Stimulated activated naive B cell treated with anti-CD40 and anti-IgM and Interleukin-4, amounts not matched to agents 10 μg/mL and 1 μg/mL and 100 μg/mL, for 72 hours (primary cell): ENCODE measurements around the gene CLDN20.
A peak's percentile ranks its signal among the peaks of the same experiment; 100 is the strongest.

Source experiments
- ATAC-seq, 2 donors: fragments of 150-1000 bp; cut with Tn5 transposase; replicated peaks; 2 replicates each; pipeline ENCODE4 v1.10.0; 2021; ENCODE audit warnings: moderate library complexity in 1 of 2
- DNase-seq: peaks from one replicate; pipeline ENCODE4 v3.0.0; 2021
- H3K27ac Mint-ChIP-seq: one replicate; pipeline ENCODE4 v1.8.0; 2022; ENCODE audit warnings: mild to moderate bottlenecking, mixed read lengths
- H3K27me3 Mint-ChIP-seq, 2 donors: one replicate each; pipeline ENCODE4 v1.8.0; 2022; ENCODE audit warnings: mixed read lengths in 2 of 2
- H3K36me3 Mint-ChIP-seq, 2 donors: one replicate each; pipeline ENCODE4 v1.8.0; 2022; ENCODE audit warnings: mixed read lengths in 2 of 2, mild to moderate bottlenecking in 1 of 2
- H3K4me1 Mint-ChIP-seq, 2 donors: one replicate each; pipeline ENCODE4 v1.8.0; 2022; ENCODE audit warnings: mixed read lengths in 2 of 2, mild to moderate bottlenecking in 1 of 2
- H3K4me3 Mint-ChIP-seq, 2 donors: one replicate each; pipeline ENCODE4 v1.8.0; 2022; ENCODE audit warnings: mild to moderate bottlenecking in 2 of 2, mixed read lengths in 2 of 2, moderate library complexity in 1 of 2
- H3K9me3 Mint-ChIP-seq, 2 donors: one replicate each; pipeline ENCODE4 v1.8.0; 2022; ENCODE audit warnings: mixed read lengths in 2 of 2, mild to moderate bottlenecking in 1 of 2

Gene CLDN20

GRCh38 chr6:155316419-155316818 is 52.6 kb downstream of the CLDN20 start:
- peaks cover 0 to 4% of the 10 kb centered on the region in 2 donors for H3K9me3 Mint-ChIP-seq
- H3K4me1 Mint-ChIP-seq = peaks cover 10 to 37% of the 10 kb centered on the region in 2 donors
- no peak overlapping the region for H3K27ac Mint-ChIP-seq
- H3K4me3 Mint-ChIP-seq = no peak overlapping the region
- ATAC-seq = no peak
- H3K27me3 Mint-ChIP-seq = no peaks in the 10 kb centered on the region
- H3K36me3 Mint-ChIP-seq = peaks cover 2 to 4% of the 10 kb centered on the region in 2 donors
- DNase-seq = no peak

DNA sequence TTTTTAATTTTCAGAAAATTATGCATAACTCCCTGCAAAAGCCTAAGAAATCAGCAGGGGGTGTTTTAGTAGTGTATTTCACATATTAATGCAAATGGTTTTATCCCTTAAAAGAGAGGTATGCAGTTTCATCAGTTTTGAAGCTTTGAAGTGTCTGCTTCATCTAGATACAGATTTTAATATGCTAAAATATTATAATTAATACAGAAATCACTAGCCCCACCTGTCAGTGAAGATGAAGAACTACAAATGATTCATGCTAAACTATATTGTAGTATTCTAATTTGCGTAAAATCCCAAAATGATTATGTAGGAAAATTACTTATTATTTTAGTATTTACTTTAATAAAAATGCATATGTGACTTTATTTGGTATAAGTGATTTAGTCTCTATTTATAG is 53.4 kb downstream of the CLDN20 start:
- H3K27ac Mint-ChIP-seq = no peak overlapping the region
- H3K27me3 Mint-ChIP-seq = no peaks in the 10 kb centered on the region
- H3K9me3 Mint-ChIP-seq = peaks cover 0 to 4% of the 10 kb centered on the region in 2 donors
- peaks cover 10 to 34% of the 10 kb centered on the region in 2 donors for H3K4me1 Mint-ChIP-seq
- H3K4me3 Mint-ChIP-seq = no peak overlapping the region
- peaks cover 2% of the 10 kb centered on the region in 2 donors for H3K36me3 Mint-ChIP-seq
- DNase-seq (no peak), ATAC-seq (no peak)

GRCh38 chr6:155319902-155320301 is 56.1 kb downstream of the CLDN20 start:
- peak overlapping the region; percentile 1 to 19 for H3K4me3 Mint-ChIP-seq
- DNase-seq (no peak), ATAC-seq (peak; percentile 45 to 57)
- no peaks in the 10 kb centered on the region for H3K27me3 Mint-ChIP-seq
- H3K9me3 Mint-ChIP-seq = peaks cover 0 to 4% of the 10 kb centered on the region in 2 donors
- peaks cover 10 to 19% of the 10 kb centered on the region in 2 donors for H3K4me1 Mint-ChIP-seq
- H3K27ac Mint-ChIP-seq = no peak overlapping the region
- no peaks in the 10 kb centered on the region for H3K36me3 Mint-ChIP-seq

- peaks cover 0 to 4% of the 10 kb centered on the region in 2 donors for H3K9me3 Mint-ChIP-seq
- ATAC-seq (no peak), DNase-seq (no peak)
- H3K36me3 Mint-ChIP-seq = no peaks in the 10 kb centered on the region
- no peaks in the 10 kb centered on the region for H3K27me3 Mint-ChIP-seq
- peaks cover 12 to 20% of the 10 kb centered on the region in 2 donors for H3K4me1 Mint-ChIP-seq
- H3K27ac Mint-ChIP-seq = no peak overlapping the region
- no peak overlapping the region for H3K4me3 Mint-ChIP-seq
Observed at GRCh38 chr6:155324172-155324571, 60.4 kb downstream of the CLDN20 start.

DNA sequence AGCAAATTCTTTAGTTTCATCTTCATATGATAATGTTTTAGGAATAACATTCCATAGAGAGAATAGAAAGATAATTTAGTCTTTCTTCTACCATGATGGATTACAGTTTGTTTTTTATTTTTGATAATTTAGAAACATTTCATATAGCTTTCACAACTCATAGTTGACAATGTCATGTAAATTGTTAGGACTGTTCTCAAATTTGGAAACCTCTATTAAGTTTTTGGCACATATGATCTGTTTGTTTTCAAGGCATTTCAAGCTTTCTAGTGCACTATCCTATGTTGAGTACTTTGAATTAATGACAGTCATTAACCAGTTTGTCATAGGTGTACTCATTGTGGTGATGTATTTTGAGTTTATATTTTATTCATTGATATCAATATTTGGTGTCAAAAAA is 61.2 kb downstream of the CLDN20 start:
- Mint-ChIP-seq H3K36me3 (no peaks in the 10 kb centered on the region), H3K4me1 (peaks cover 8 to 13% of the 10 kb centered on the region in 2 donors), H3K9me3 (no peaks in the 10 kb centered on the region), H3K27ac (no peak overlapping the region), H3K27me3 (no peaks in the 10 kb centered on the region), H3K4me3 (no peak overlapping the region)
- no peak for DNase-seq
- ATAC-seq = no peak

GRCh38 chr6:155325700-155326516 is 62.1 kb downstream of the CLDN20 start:
- ATAC-seq = no peak
- no peak overlapping the region for H3K27ac Mint-ChIP-seq
- H3K27me3 Mint-ChIP-seq = no peaks in the 10 kb centered on the region
- H3K36me3 Mint-ChIP-seq = no peaks in the 10 kb centered on the region
- DNase-seq = no peak
- no peak overlapping the region for H3K4me3 Mint-ChIP-seq
- H3K9me3 Mint-ChIP-seq = no peaks in the 10 kb centered on the region
- peaks cover 6 to 7% of the 10 kb centered on the region in 2 donors for H3K4me1 Mint-ChIP-seq
